HepG2 (cell line): ENCODE data around the gene ELMOD3. TPM values are rescaled to one million over a fixed set of nuclear protein-coding genes. Genes with fewer than 3 reads are reported as not detected.

Experiments used
- CENPT ChIP-seq: sonication (generic); formaldehyde crosslinking; IDR thresholded peaks from 2 replicates; pipeline ENCODE4 v1.8.0; 2022; ENCODE audit warnings: low read depth, mild to moderate bottlenecking, moderate library complexity, missing genetic modification reagents
- CREB3 ChIP-seq: sonication (generic); formaldehyde crosslinking; IDR thresholded peaks from 2 replicates; pipeline ENCODE4 v1.5.0; 2020; ENCODE audit warnings: missing genetic modification reagents
- ELF4 ChIP-seq: sonication (generic); formaldehyde crosslinking; IDR thresholded peaks from 2 replicates; pipeline ENCODE4 v1.5.0; 2020; ENCODE audit warnings: missing genetic modification reagents, mild to moderate bottlenecking, moderate library complexity, borderline replicate concordance
- ETV5 ChIP-seq: IDR thresholded peaks from 2 replicates; pipeline ENCODE4 v1.6.1; 2018; ENCODE audit warnings: missing biosample characterization, missing genetic modification reagents, inconsistent platforms, borderline replicate concordance
- GATAD1 ChIP-seq: IDR thresholded peaks from 2 replicates; pipeline ENCODE4 v1.6.1; 2016; ENCODE audit warnings: missing genetic modification reagents, missing compliant biosample characterization
- GRHL1 ChIP-seq: sonication (generic); formaldehyde crosslinking; conservative IDR thresholded peaks from 2 replicates; pipeline ENCODE4 v1.8.0; 2022; ENCODE audit warnings: missing genetic modification reagents
- HMGXB4 ChIP-seq, 2 experiments: sonication (generic) in 1 of 2; formaldehyde crosslinking in 1 of 2; IDR thresholded peaks; 2 replicates each; pipeline versions ENCODE4 v1.4.0 to v1.6.1; 2018 to 2020; ENCODE audit warnings: missing genetic modification reagents in 2 of 2, borderline replicate concordance in 1 of 2, low read depth in 1 of 2, mild to moderate bottlenecking in 1 of 2, missing biosample characterization in 1 of 2
- NCOA1 ChIP-seq: sonication (generic); formaldehyde crosslinking; IDR thresholded peaks from 2 replicates; pipeline ENCODE4 v1.9.0; 2021; ENCODE audit warnings: missing genetic modification reagents
- NFE2L2 ChIP-seq: fragments of 150-350 bp; IDR thresholded peaks from 2 replicates; pipeline ENCODE4 v1.6.1; 2014; ENCODE audit warnings: low read length
- PHF21A ChIP-seq: sonication (generic); formaldehyde crosslinking; IDR thresholded peaks from 2 replicates; pipeline ENCODE4 v1.5.0; 2020; ENCODE audit warnings: mild to moderate bottlenecking, missing genetic modification reagents
- PPARG ChIP-seq: conservative IDR thresholded peaks from 2 replicates; pipeline ENCODE4 v1.6.1; 2016; ENCODE audit warnings: missing biosample characterization, missing genetic modification reagents
- SCMH1 ChIP-seq: sonication (generic); formaldehyde crosslinking; IDR thresholded peaks from 2 replicates; pipeline ENCODE4 v1.9.0; 2021; ENCODE audit warnings: missing genetic modification reagents, mild to moderate bottlenecking, borderline replicate concordance
- SP2 ChIP-seq: sonication (generic); formaldehyde crosslinking; IDR thresholded peaks from 2 replicates; pipeline ENCODE4 v1.5.1; 2020; ENCODE audit warnings: mild to moderate bottlenecking, missing genetic modification reagents
- ZFP36 ChIP-seq: fragments of 150-350 bp; IDR thresholded peaks from 2 replicates; pipeline ENCODE4 v1.6.1; 2018; ENCODE audit warnings: borderline replicate concordance, low read length, low read depth; ENCODE audit not compliant: partially characterized antibody
- ZFP36L1 ChIP-seq: sonication (generic); formaldehyde crosslinking; IDR thresholded peaks from 2 replicates; pipeline ENCODE4 v1.8.0; 2022; ENCODE audit warnings: mild to moderate bottlenecking, missing genetic modification reagents, moderate library complexity
- ZNF121 ChIP-seq: sonication (generic); formaldehyde crosslinking; IDR thresholded peaks from 2 replicates; pipeline ENCODE4 v1.5.0; 2020; ENCODE audit warnings: mild to moderate bottlenecking, missing genetic modification reagents
- ZNF350 ChIP-seq: sonication (generic); formaldehyde crosslinking; IDR thresholded peaks from 2 replicates; pipeline ENCODE4 v1.4.0; 2020; ENCODE audit warnings: mild to moderate bottlenecking, low read depth, missing genetic modification reagents, borderline replicate concordance
- ZNF441 ChIP-seq: sonication (generic); formaldehyde crosslinking; IDR thresholded peaks from 2 replicates; pipeline ENCODE4 v1.7.0; 2021; ENCODE audit warnings: missing genetic modification reagents, borderline replicate concordance
- ZNF569 ChIP-seq: sonication (generic); formaldehyde crosslinking; IDR thresholded peaks from 2 replicates; pipeline ENCODE4 v1.5.0; 2020; ENCODE audit warnings: mild to moderate bottlenecking, missing genetic modification reagents, moderate library complexity, borderline replicate concordance
- ZNF660 ChIP-seq: sonication (generic); formaldehyde crosslinking; IDR thresholded peaks from 2 replicates; pipeline ENCODE4 v1.5.1; 2020; ENCODE audit warnings: mild to moderate bottlenecking, low read depth, missing genetic modification reagents, borderline replicate concordance
- ZNF703 ChIP-seq: sonication (generic); formaldehyde crosslinking; IDR thresholded peaks from 2 replicates; pipeline ENCODE4 v1.5.1; 2020; ENCODE audit warnings: missing genetic modification reagents, mild to moderate bottlenecking, moderate library complexity, borderline replicate concordance
- ZNF782 ChIP-seq: sonication (generic); formaldehyde crosslinking; IDR thresholded peaks from 2 replicates; pipeline ENCODE4 v1.4.0; 2020; ENCODE audit warnings: missing genetic modification reagents, mild to moderate bottlenecking, borderline replicate concordance
- ZXDC ChIP-seq: sonication (generic); formaldehyde crosslinking; IDR thresholded peaks from 2 replicates; pipeline ENCODE4 v1.5.0; 2020; ENCODE audit warnings: mild to moderate bottlenecking, missing genetic modification reagents
- polyA plus RNA-seq, 8 experiments: library from polyadenylated mRNA; depleted of rRNA in 3 of 8; stranded (reverse) in 7 of 8; unstranded in 1 of 8; fragments of >200 nt; fragmentation: Illumina TruSeq in 4 of 8; extraction: Trizol in 4 of 8; gene quantifications; 2 replicates each; pipeline versions ENCODE4 v1.2.1 to v1.2.3, GENCODE V29; 2011 to 2016; ENCODE audit warnings: low read depth in 4 of 8, missing spikeins in 1 of 8, mixed read lengths in 1 of 8; ENCODE audit not compliant: insufficient read depth in 1 of 8
- total RNA-seq, 5 experiments: library from RNA; depleted of rRNA; stranded (reverse); fragments of >200 nt; fragmentation: Illumina TruSeq; extraction: Trizol; gene quantifications; 2 replicates each; pipeline ENCODE4 v1.2.3, GENCODE V29; 2016; ENCODE audit warnings: low read depth in 1 of 5

The ELMOD3 gene
- total and polyA plus RNA-seq, 2 of the 13 experiments (the other 11 are each of a cell fraction or from before 2014, with no cell fraction given): 13.3 to 19.5 TPM

- TF ChIP-seq ZNF569 (CRISPR knock-in tag): 0 out of 2 replicates have a peak, but pooled peaks have one; percentile 6
- 0 out of 4 replicates have a peak, but pooled peaks of 1 of the 2 experiments have one; percentile 8 for TF ChIP-seq HMGXB4 (CRISPR knock-in tag; IDR thresholded peaks at IDR 0.05; ENCODE audit: borderline replicate concordance in 1 of 2, low read depth in 1 of 2)
- TF ChIP-seq ZXDC (CRISPR knock-in tag): no peak
- no peak for TF ChIP-seq ZNF782 (CRISPR knock-in tag)
- TF ChIP-seq ZNF703 (CRISPR knock-in tag): no peak
- TF ChIP-seq GATAD1 (CRISPR knock-in tag): no peak
- no peak for TF ChIP-seq SP2 (CRISPR knock-in tag)
- TF ChIP-seq ZNF660: no peak
- TF ChIP-seq ZFP36L1: no peak
- no peak for TF ChIP-seq PPARG
- TF ChIP-seq CREB3: no peak
- no peak for TF ChIP-seq ELF4 (CRISPR knock-in tag)
- TF ChIP-seq ZFP36: no peak
- peak; percentile 99 for TF ChIP-seq ZNF121 (CRISPR knock-in tag)
- TF ChIP-seq ETV5 (CRISPR knock-in tag): no peak
- TF ChIP-seq ZNF441: no peak
- no peak for TF ChIP-seq NCOA1 (CRISPR knock-in tag)
- no peak for TF ChIP-seq GRHL1 (CRISPR knock-in tag)
- TF ChIP-seq PHF21A: no peak
- TF ChIP-seq CENPT (CRISPR knock-in tag): no peak
- no peak for TF ChIP-seq NFE2L2
- no peak for TF ChIP-seq SCMH1 (CRISPR knock-in tag)
- no peak for TF ChIP-seq ZNF350 (CRISPR knock-in tag)
Measured at GRCh38 chr2:85325466-85325811, 29.1 kb upstream of the ELMOD3 start (continued).
